Kidney (tissue), 14 donors: ENCODE results near the gene ZNF485. TPM values are rescaled to one million over a fixed set of nuclear protein-coding genes. Genes with fewer than 3 reads are reported as not detected.
"Not testable (repeated sequence)": the region's sequence is repeated elsewhere in the genome, so short reads cannot be mapped to it uniquely, and the experiment has no call there.

Source experiments
- DNase-seq, 5 donors: peaks; one replicate each; pipeline ENCODE4 v3.0.0-alpha.2; 2013 to 2020
- FAIRE-seq: peaks from 2 replicates; lab custom pipeline; 2012; peaks lifted over from hg19 to GRCh38; lab: Jason Lieb, UNC
- H3K27ac ChIP-seq, 2 donors: one replicate each; pipeline ENCODE4 v1.7.0; 2013; ENCODE audit warnings: low read depth in 2 of 2, low read length in 2 of 2, inconsistent platforms in 1 of 2
- H3K27me3 ChIP-seq: one replicate; pipeline ENCODE4 v1.7.1; 2013; ENCODE audit warnings: low read length, inconsistent platforms; ENCODE audit not compliant: control insufficient read depth, insufficient read depth
- H3K36me3 ChIP-seq, 3 donors: one replicate each; pipeline versions ENCODE4 v1.7.0 to v1.7.1; 2013; ENCODE audit warnings: low read length in 3 of 3, control low read depth in 1 of 3, inconsistent platforms in 1 of 3; ENCODE audit not compliant: insufficient read depth in 3 of 3, control insufficient read depth in 2 of 3
- H3K4me1 ChIP-seq, 3 donors: one replicate each; pipeline versions ENCODE4 v1.7.0 to v1.7.1; 2013; ENCODE audit warnings: low read length in 3 of 3, inconsistent platforms in 1 of 3, low read depth in 1 of 3; ENCODE audit not compliant: control insufficient read depth in 2 of 3, insufficient read depth in 2 of 3
- H3K4me3 ChIP-seq, 3 donors: one replicate each; pipeline versions ENCODE4 v1.7.0 to v1.8.1; 2013; ENCODE audit warnings: low read length in 3 of 3, control low read depth in 1 of 3, inconsistent platforms in 1 of 3
- H3K9ac ChIP-seq, 3 donors: one replicate each; pipeline versions ENCODE4 v1.7.0 to v1.7.1; 2013; ENCODE audit warnings: low read length in 3 of 3, control low read depth in 1 of 3, inconsistent platforms in 1 of 3
- H3K9me3 ChIP-seq, 3 donors: one replicate each; pipeline versions ENCODE4 v1.7.0 to v1.7.1; 2013; ENCODE audit warnings: low read length in 3 of 3, control low read depth in 1 of 3, inconsistent platforms in 1 of 3; ENCODE audit not compliant: control insufficient read depth in 2 of 3, insufficient read depth in 1 of 3
- CTCF ChIP-seq: IDR thresholded peaks from 3 replicates; pipeline ENCODE4 v1.5.1; 2012; ENCODE audit warnings: mild to moderate bottlenecking, moderate library complexity, borderline replicate concordance; ENCODE audit not compliant: insufficient read depth; ENCODE audit errors: extremely low read depth
- intact Hi-C: fragments of 100-400 bp; cut with DNase I; formaldehyde crosslinking; loops from one replicate; pipeline ENCODE4 v1.11.1; 2022
- polyA plus RNA-seq: library from polyadenylated mRNA; stranded (reverse); fragments of 350-450 nt; fragmentation: Illumina TruSeq; extraction: RNeasy Lipid Tissue Mini Kit (QIAGEN cat#74804); gene quantifications from one replicate; pipeline ENCODE4 v1.2.3, GENCODE V29; 2014; ENCODE audit warnings: low read depth, low replicate concordance; ENCODE audit not compliant: insufficient read depth
- total RNA-seq: library from RNA; stranded (reverse); fragmentation: NEBNext Ultra II Directional; extraction: Animal tissue kit (Norgen Biotek cat#: 25700); gene quantifications from one replicate; pipeline ENCODE4 v1.2.1, GENCODE V29; 2021
- donor health status: control.
- donor health status: control.
- donor health status: control.
- donor health status: control.
- donor health status: control.
- donor health status: DM: yes; HTN: yes; CAD: no.
- donor health status: Normal renal cell carcinoma (clear cell type).

ZNF485 gene
- total and polyA plus RNA-seq, 2 donors from 2014 or later = 1.8 to 4.9 TPM

GRCh38 chr10:43585046-43585445 is 21.2 kb upstream of the ZNF485 start:
- H3K9ac ChIP-seq = no peak overlapping the region
- H3K4me3 ChIP-seq = no peak overlapping the region
- DNase-seq = no peak
- H3K9me3 ChIP-seq = no peaks in the 10 kb centered on the region
- H3K4me1 ChIP-seq = no peaks in the 10 kb centered on the region
- FAIRE-seq = no peak
- H3K27ac ChIP-seq = no peak overlapping the region
- no peaks in the 10 kb centered on the region for H3K36me3 ChIP-seq
- intact Hi-C loops = no loop called here
- H3K27me3 ChIP-seq = no peaks in the 10 kb centered on the region
- TF ChIP-seq CTCF = no peak

GRCh38 chr10:43585981-43586729 is 20.1 kb upstream of the ZNF485 start:
- intact Hi-C loops = no loop called here
- peaks cover 0 to under 1% (median 0%) of the 10 kb centered on the region in 3 donors for H3K9me3 ChIP-seq
- no peak for TF ChIP-seq CTCF
- H3K27me3 ChIP-seq = no peaks in the 10 kb centered on the region
- H3K36me3 ChIP-seq = no peaks in the 10 kb centered on the region
- H3K4me1 ChIP-seq = no peaks in the 10 kb centered on the region
- no peak overlapping the region for H3K27ac ChIP-seq
- no peak overlapping the region for H3K9ac ChIP-seq
- DNase-seq (peak in 1 of 5 donors; percentile 34), FAIRE-seq (no peak)
- H3K4me3 ChIP-seq = no peak overlapping the region

GRCh38 chr10:43586730-43587115 is 19.5 kb upstream of the ZNF485 start:
- H3K9ac ChIP-seq, H3K4me3 ChIP-seq, H3K36me3 ChIP-seq, H3K9me3 ChIP-seq, H3K27ac ChIP-seq, H3K4me1 ChIP-seq, intact Hi-C loops, H3K27me3 ChIP-seq, FAIRE-seq: not testable (repeated sequence)
- peak in 1 of 5 donors; percentile 5 for DNase-seq

GRCh38 chr10:43591303-43591904 is 14.8 kb upstream of the ZNF485 start:
- intact Hi-C loops = no loop called here
- Histone ChIP-seq H3K27ac (no peak overlapping the region), H3K27me3 (no peaks in the 10 kb centered on the region), H3K4me1 (peaks cover 0 to 6% (median 0%) of the 10 kb centered on the region in 3 donors), H3K9ac (no peak overlapping the region), H3K36me3 (no peaks in the 10 kb centered on the region), H3K4me3 (no peak overlapping the region), H3K9me3 (peaks cover 0 to 4% (median 0%) of the 10 kb centered on the region in 3 donors)
- no peak for TF ChIP-seq CTCF
- FAIRE-seq (no peak), DNase-seq (no peak)
